Ovary (tissue), 1 donor: Measurements from ENCODE around the gene CFDP1.

Experiments
- EP300 ChIP-seq: sonication (generic); formaldehyde crosslinking; IDR thresholded peaks from one replicate; pipeline ENCODE4 v1.6.1; 2017; ENCODE audit warnings: antibody characterized with exemption
- POLR2A ChIP-seq: fragments of 450-650 bp; IDR thresholded peaks from one replicate; pipeline ENCODE4 v1.6.1; 2017; ENCODE audit warnings: antibody characterized with exemption, mild to moderate bottlenecking, moderate library complexity

GRCh38 chr16:75476817-75477216 is 43.5 kb upstream of the CFDP1 start:
- TF ChIP-seq EP300 (no peak), POLR2A (no peak)
